SK-N-SH (cell line): Measurements from ENCODE around the gene AMMECR1. TPM values are rescaled to one million over a fixed set of nuclear protein-coding genes. Genes with fewer than 3 reads are reported as not detected.
"Not testable (repeated sequence)": the region's sequence is repeated elsewhere in the genome, so short reads cannot be mapped to it uniquely, and the experiment has no call there.

Experiments used
- CTCF ChIA-PET: fragments of 300-600, 350-600 bp; formaldehyde crosslinking; extraction: SDS; loops from one replicate; lab custom pipeline; 2021; lab: Yijun Ruan, JAX
- POLR2A ChIA-PET: fragments of 350-600 bp; sonication (Branson Sonifier 250); formaldehyde crosslinking; extraction: SDS; loops from one replicate; lab custom pipeline; 2020; ENCODE audit warnings: antibody characterized with exemption, inconsistent platforms; lab: Yijun Ruan, JAX
- DNase-seq: peaks from one replicate; pipeline ENCODE4 v3.0.0; 2012
- H2AFZ ChIP-seq: fragments of 200-600 bp; sonication (generic); 2 replicates; pipeline ENCODE4 v1.8.1; 2016; ENCODE audit warnings: antibody characterized with exemption, mild to moderate bottlenecking, low read depth
- H3F3A ChIP-seq: fragments of 200-600 bp; sonication (generic); replicated peaks from 2 replicates; pipeline ENCODE3; 2016; ENCODE audit warnings: antibody characterized with exemption, mild to moderate bottlenecking; ENCODE audit not compliant: insufficient read depth
- H3K27ac ChIP-seq, 2 experiments: fragments of 200-500 bp in 1 of 2; fragments of 200-600 bp in 1 of 2; sonication (Bioruptor generic) in 1 of 2; sonication (generic), shearing (Covaris generic) in 1 of 2; 2 replicates each; pipeline versions ENCODE4 v1.5.1 to v1.6.1; 2014 to 2016; ENCODE audit warnings: low read depth in 2 of 2, inconsistent platforms in 1 of 2, low read length in 1 of 2, mild to moderate bottlenecking in 1 of 2, mixed read lengths in 1 of 2
- H3K27me3 ChIP-seq: fragments of 200-600 bp; sonication (generic), shearing (Covaris generic); 2 replicates; pipeline ENCODE4 v1.6.1; 2016; ENCODE audit warnings: mixed run types; ENCODE audit not compliant: insufficient read depth
- H3K36me3 ChIP-seq, 2 experiments: fragments of 200-500 bp in 1 of 2; fragments of 200-600 bp in 1 of 2; sonication (Bioruptor generic) in 1 of 2; sonication (generic) in 1 of 2; replicated peaks in 1 of 2; 2 replicates each; pipeline versions ENCODE3 to v1.5.1; 2014 to 2016; ENCODE audit warnings: low read length in 1 of 2, mild to moderate bottlenecking in 1 of 2; ENCODE audit not compliant: insufficient read depth in 2 of 2, control insufficient read depth in 1 of 2
- H3K4me1 ChIP-seq, 2 experiments: fragments of 200-500 bp in 1 of 2; fragments of 200-600 bp in 1 of 2; sonication (Bioruptor generic) in 1 of 2; sonication (generic), shearing (Covaris generic) in 1 of 2; 2 replicates each; pipeline versions ENCODE4 v1.5.1 to v1.6.1; 2014 to 2016; ENCODE audit warnings: low read depth in 1 of 2, low read length in 1 of 2, mixed run types in 1 of 2; ENCODE audit not compliant: insufficient read depth in 2 of 2, control insufficient read depth in 1 of 2
- H3K4me2 ChIP-seq: fragments of 200-600 bp; sonication (generic), shearing (Covaris generic); 2 replicates; pipeline ENCODE4 v1.6.1; 2017; ENCODE audit warnings: mixed run types
- H3K4me3 ChIP-seq, 2 experiments: fragments of 200-500 bp in 1 of 2; fragments of 200-600 bp in 1 of 2; sonication (Bioruptor generic) in 1 of 2; sonication (generic), shearing (Covaris generic) in 1 of 2; 2 replicates each; pipeline versions ENCODE4 v1.5.1 to v1.8.1; 2014 to 2016; ENCODE audit warnings: low read depth in 2 of 2, inconsistent platforms in 1 of 2, low read length in 1 of 2, mild to moderate bottlenecking in 1 of 2, mixed read lengths in 1 of 2, moderate library complexity in 1 of 2
- H3K79me2 ChIP-seq: fragments of 200-600 bp; sonication (generic); 2 replicates; pipeline ENCODE4 v1.8.1; 2017; ENCODE audit warnings: mild to moderate bottlenecking; ENCODE audit not compliant: insufficient read depth
- H3K9ac ChIP-seq: fragments of 200-600 bp; sonication (generic); 2 replicates; pipeline ENCODE4 v1.6.1; 2017; ENCODE audit warnings: mixed run types
- H3K9me2 ChIP-seq: fragments of 200-600 bp; sonication (generic); 2 replicates; pipeline ENCODE4 v1.6.1; 2017; ENCODE audit warnings: mixed run types
- H3K9me3 ChIP-seq: fragments of 200-600 bp; sonication (generic); 2 replicates; pipeline ENCODE4 v1.6.1; 2017; ENCODE audit warnings: mixed run types, mild to moderate bottlenecking, moderate library complexity
- H4K20me1 ChIP-seq: fragments of 200-600 bp; sonication (generic); 2 replicates; pipeline ENCODE4 v1.6.1; 2017; ENCODE audit warnings: mild to moderate bottlenecking, mixed run types; ENCODE audit not compliant: insufficient read depth
- ELF1 ChIP-seq: IDR thresholded peaks from 2 replicates; pipeline ENCODE4 v1.4.0; 2012
- EP300 ChIP-seq, 2 experiments: IDR thresholded peaks; 2 replicates each; pipeline versions ENCODE4 v1.4.0 to v1.6.1; 2012; ENCODE audit warnings: borderline replicate concordance in 1 of 2, low read depth in 1 of 2, low read length in 1 of 2
- FOSL2 ChIP-seq: IDR thresholded peaks from 2 replicates; pipeline ENCODE4 v1.4.0; 2012; ENCODE audit warnings: low read depth, mild to moderate bottlenecking, moderate library complexity, borderline replicate concordance
- FOXJ3 ChIP-seq: sonication (generic); formaldehyde crosslinking; IDR thresholded peaks from 2 replicates; pipeline ENCODE4 v1.5.1; 2020; ENCODE audit warnings: mild to moderate bottlenecking, missing genetic modification reagents
- FOXM1 ChIP-seq: IDR thresholded peaks from 2 replicates; pipeline ENCODE4 v1.4.0; 2012; ENCODE audit warnings: low read depth, mild to moderate bottlenecking
- GABPA ChIP-seq: IDR thresholded peaks from 2 replicates; pipeline ENCODE4 v1.4.0; 2012; ENCODE audit warnings: low read depth, mild to moderate bottlenecking
- GATA2 ChIP-seq: sonication (generic); formaldehyde crosslinking; IDR thresholded peaks from 2 replicates; pipeline ENCODE4 v1.5.0; 2020; ENCODE audit warnings: mild to moderate bottlenecking, missing genetic modification reagents
- IRF3 ChIP-seq: fragments of 150-350 bp; IDR thresholded peaks from 2 replicates; pipeline ENCODE4 v1.6.1; 2016; ENCODE audit warnings: mild to moderate bottlenecking, low read depth, low read length
- MXI1 ChIP-seq: IDR thresholded peaks from 2 replicates; pipeline ENCODE4 v1.6.1; 2012; ENCODE audit warnings: mild to moderate bottlenecking, low read depth, low read length, improper control_type of control experiment
- NFIC ChIP-seq: IDR thresholded peaks from 2 replicates; pipeline ENCODE4 v1.4.0; 2012; ENCODE audit warnings: borderline replicate concordance
- PBX3 ChIP-seq: IDR thresholded peaks from 2 replicates; pipeline ENCODE4; 2012
- RAD21 ChIP-seq: IDR thresholded peaks from 2 replicates; pipeline ENCODE4 v1.6.1; 2012; ENCODE audit warnings: mild to moderate bottlenecking, low read length
- RFX5 ChIP-seq: IDR thresholded peaks from 2 replicates; pipeline ENCODE4 v1.6.1; 2012; ENCODE audit warnings: mild to moderate bottlenecking, improper control_type of control experiment, low read length
- TAF1 ChIP-seq: IDR thresholded peaks from 2 replicates; pipeline ENCODE4 v1.6.1; 2012; ENCODE audit warnings: low read depth, mild to moderate bottlenecking, low read length, moderate library complexity, borderline replicate concordance
- TCF12 ChIP-seq: IDR thresholded peaks from 2 replicates; pipeline ENCODE4 v1.4.0; 2012
- TEAD4 ChIP-seq: IDR thresholded peaks from 2 replicates; pipeline ENCODE4 v1.4.0; 2012; ENCODE audit warnings: mild to moderate bottlenecking, borderline replicate concordance; ENCODE audit not compliant: insufficient read depth
- YY1 ChIP-seq: IDR thresholded peaks from 2 replicates; pipeline ENCODE4 v1.4.0; 2012; ENCODE audit warnings: low read depth, mild to moderate bottlenecking
- WGBS: methylation state at CpG from one replicate; pipeline ENCODE4 v1.1.6; 2017; ENCODE audit warnings: low lambda C conversion rate; 5-methylcytosine and 5-hydroxymethylcytosine counted together
- polyA plus RNA-seq, 3 experiments: library from polyadenylated mRNA; depleted of rRNA; stranded (reverse); fragments of >200 nt; gene quantifications; 2 replicates each; pipeline ENCODE4 v1.2.3, GENCODE V29; 2012
- TF ChIP-seq, protein P1 (sequence below): fragments of 150-350 bp; IDR thresholded peaks from 2 replicates; pipeline ENCODE4 v1.6.1; 2017; ENCODE audit warnings: antibody characterized with exemption, low read length, low read depth, borderline replicate concordance
- TF ChIP-seq, protein P2 (sequence below): IDR thresholded peaks from 2 replicates; pipeline ENCODE4 v1.4.0; 2012; ENCODE audit warnings: low read depth, borderline replicate concordance

AMMECR1 gene
- polyA plus RNA-seq, 1 of the 3 experiments (the other 2 are of a cell fraction) = 1.3 TPM

DNA sequence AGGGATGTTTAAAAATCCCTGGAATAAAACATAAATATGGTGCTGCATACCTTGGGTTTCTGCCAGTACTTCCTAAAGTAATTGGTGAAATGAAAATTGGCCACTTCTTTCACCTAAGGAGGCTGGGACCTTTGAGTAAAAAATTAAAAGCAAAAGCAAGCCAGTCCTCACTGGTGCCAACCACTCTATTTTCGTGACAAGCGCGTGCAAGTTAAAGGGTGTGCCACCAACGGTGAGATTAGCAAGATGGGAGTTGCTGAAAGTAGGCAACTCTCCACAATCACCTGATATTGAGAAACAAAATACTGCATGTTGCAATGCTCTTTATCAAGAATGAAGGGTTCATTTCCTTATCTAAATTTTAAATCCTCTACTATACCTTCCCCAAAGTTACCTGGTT, 21.1 kb upstream of the AMMECR1 start:
- no peaks in the 10 kb centered on the region for H3K27me3 ChIP-seq
- H3K4me3 ChIP-seq = no peak overlapping the region
- H3K9me2 ChIP-seq = no peaks in the 10 kb centered on the region
- H3K79me2 ChIP-seq = no peaks in the 10 kb centered on the region
- H3K9me3 ChIP-seq = no peaks in the 10 kb centered on the region
- H3K4me2 ChIP-seq = no peak overlapping the region
- POLR2A ChIA-PET = no interaction called here
- CTCF ChIA-PET = no interaction called here
- H3K9ac ChIP-seq = no peak overlapping the region
- H2AFZ ChIP-seq = no peak overlapping the region
- no peaks in the 10 kb centered on the region for H4K20me1 ChIP-seq
- peaks cover 6% of the 10 kb centered on the region for H3F3A ChIP-seq
- no peaks in the 10 kb centered on the region for H3K4me1 ChIP-seq
- no peak for TF ChIP-seq FOXM1
- no peak for TF ChIP-seq FOSL2
- TF ChIP-seq TEAD4 = no peak
- TF ChIP-seq EP300 (IDR thresholded peaks at IDR 0.05; ENCODE audit: borderline replicate concordance in 1 of 2, low read depth in 1 of 2, low read length in 1 of 2) = no peak
- no peak for TF ChIP-seq MXI1
- TF ChIP-seq, protein P1, sequence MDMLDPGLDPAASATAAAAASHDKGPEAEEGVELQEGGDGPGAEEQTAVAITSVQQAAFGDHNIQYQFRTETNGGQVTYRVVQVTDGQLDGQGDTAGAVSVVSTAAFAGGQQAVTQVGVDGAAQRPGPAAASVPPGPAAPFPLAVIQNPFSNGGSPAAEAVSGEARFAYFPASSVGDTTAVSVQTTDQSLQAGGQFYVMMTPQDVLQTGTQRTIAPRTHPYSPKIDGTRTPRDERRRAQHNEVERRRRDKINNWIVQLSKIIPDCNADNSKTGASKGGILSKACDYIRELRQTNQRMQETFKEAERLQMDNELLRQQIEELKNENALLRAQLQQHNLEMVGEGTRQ = no peak
- TF ChIP-seq IRF3 = no peak
- TF ChIP-seq NFIC = no peak
- TF ChIP-seq GABPA = no peak
- TF ChIP-seq RFX5 = no peak
- no peak for TF ChIP-seq ELF1
- TF ChIP-seq RAD21 = no peak
- TF ChIP-seq GATA2 (CRISPR knock-in tag) = no peak
- no peak for TF ChIP-seq YY1
- no peak for TF ChIP-seq FOXJ3
- TF ChIP-seq PBX3 = no peak
- TF ChIP-seq, protein P2, sequence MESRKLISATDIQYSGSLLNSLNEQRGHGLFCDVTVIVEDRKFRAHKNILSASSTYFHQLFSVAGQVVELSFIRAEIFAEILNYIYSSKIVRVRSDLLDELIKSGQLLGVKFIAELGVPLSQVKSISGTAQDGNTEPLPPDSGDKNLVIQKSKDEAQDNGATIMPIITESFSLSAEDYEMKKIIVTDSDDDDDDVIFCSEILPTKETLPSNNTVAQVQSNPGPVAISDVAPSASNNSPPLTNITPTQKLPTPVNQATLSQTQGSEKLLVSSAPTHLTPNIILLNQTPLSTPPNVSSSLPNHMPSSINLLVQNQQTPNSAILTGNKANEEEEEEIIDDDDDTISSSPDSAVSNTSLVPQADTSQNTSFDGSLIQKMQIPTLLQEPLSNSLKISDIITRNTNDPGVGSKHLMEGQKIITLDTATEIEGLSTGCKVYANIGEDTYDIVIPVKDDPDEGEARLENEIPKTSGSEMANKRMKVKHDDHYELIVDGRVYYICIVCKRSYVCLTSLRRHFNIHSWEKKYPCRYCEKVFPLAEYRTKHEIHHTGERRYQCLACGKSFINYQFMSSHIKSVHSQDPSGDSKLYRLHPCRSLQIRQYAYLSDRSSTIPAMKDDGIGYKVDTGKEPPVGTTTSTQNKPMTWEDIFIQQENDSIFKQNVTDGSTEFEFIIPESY = no peak
- no peak for TF ChIP-seq TCF12
- TF ChIP-seq TAF1 = no peak
- H3K36me3 ChIP-seq = no peaks in the 10 kb centered on the region
- WGBS = 64% methylated on average over 4 of the region's 4 CpGs
- no peak for DNase-seq
- no peak overlapping the region for H3K27ac ChIP-seq

GRCh38 chrX:110333458-110333857, 15.6 kb upstream of the AMMECR1 start:
- POLR2A ChIA-PET, CTCF ChIA-PET, H2AFZ ChIP-seq, H3K4me1 ChIP-seq, H3K9me3 ChIP-seq, H3K27ac ChIP-seq, H3F3A ChIP-seq, H3K4me2 ChIP-seq, H3K4me3 ChIP-seq, H3K79me2 ChIP-seq, DNase-seq, H3K9ac ChIP-seq, H3K9me2 ChIP-seq, H3K36me3 ChIP-seq, H4K20me1 ChIP-seq, H3K27me3 ChIP-seq: not testable (repeated sequence)
- 45% methylated on average over 1 of the region's 1 CpG for WGBS
